ENCODE measurements around the gene CCDC9. TPM values are rescaled to one million over a fixed set of nuclear protein-coding genes. Genes with fewer than 3 reads are reported as not detected.

The CCDC9 gene
- total and polyA plus RNA-seq, 2 of the 13 experiments (the other 11 are each of a cell fraction or from before 2014, with no cell fraction given): 2.9 to 6.3 TPM

GRCh38 chr19:47306303-47306702, 50.0 kb downstream of the CCDC9 start:
- no peak for ATAC-seq
- H3K27ac ChIP-seq (ENCODE audit: extremely low read length, insufficient read depth, low read length): no peak overlapping the region
- peaks cover 36% of the 10 kb centered on the region for H3K4me1 ChIP-seq (ENCODE audit: insufficient read depth, low read length)
- no peak overlapping the region for H2AFZ ChIP-seq (ENCODE audit: low read length)
- in situ Hi-C loops (cut with HindIII; ENCODE audit: extremely low pct_ligation_motif_present, low pct_unique_long_range_greater_than_20kb) (no loop called here), intact Hi-C loops (cut with micrococcal nuclease; ENCODE audit: unreplicated experiment) (no loop called here)
- TF ChIP-seq FOXJ3 (CRISPR knock-in tag; IDR thresholded peaks at IDR 0.05; ENCODE audit: borderline replicate concordance) (no peak), ZNF121 (CRISPR knock-in tag; IDR thresholded peaks at IDR 0.05) (peak; percentile 91)
- H3K4me2 ChIP-seq (ENCODE audit: low read depth, low read length): no peak overlapping the region
- no peak for FAIRE-seq
- H3K79me2 ChIP-seq (ENCODE audit: insufficient read depth, low read length): no peaks in the 10 kb centered on the region
- CTCF ChIA-PET (ENCODE audit: low intra/inter-chr PET ratio, low total read pairs): no interaction called here
- no peak overlapping the region for H3K9ac ChIP-seq (ENCODE audit: insufficient read depth, low read depth, low read length)
- POLR2A ChIA-PET: interaction anchor here (0.9 kb wide), 1 partner anchor 45 kb away, joined by 3 read pairs; no protein-coding TSS in a partner anchor
- no peak for DNase-seq (ENCODE audit: low spot score)
- no peaks in the 10 kb centered on the region for H4K20me1 ChIP-seq (ENCODE audit: insufficient read depth, low read length)
- 59% methylated on average over 3 of the region's 3 CpGs for WGBS (ENCODE audit: low lambda C conversion rate)
- H3K4me3 ChIP-seq (replicated peaks in 1 of 3; ENCODE audit: insufficient read depth in 1 of 3, low read depth in 2 of 3, low read length in 3 of 3): no peak overlapping the region
- H3K27me3 ChIP-seq (ENCODE audit: control insufficient read depth in 1 of 2, insufficient read depth in 2 of 2, low read length in 2 of 2): 0 out of 5 replicates have a peak, but pooled peaks cover 0 to 1% of the 10 kb centered on the region in 2 experiments
- H3K36me3 ChIP-seq (replicated peaks in 1 of 2; ENCODE audit: control insufficient read depth in 1 of 2, insufficient read depth in 2 of 2, low read length in 2 of 2): no peaks in the 10 kb centered on the region
- BruUV-seq (replicated peaks): no TSS peak
- no peaks in the 10 kb centered on the region for H3K9me3 ChIP-seq (ENCODE audit: low read length)

- H3K36me3 ChIP-seq (replicated peaks in 1 of 2; ENCODE audit: control insufficient read depth in 1 of 2, insufficient read depth in 2 of 2, low read length in 2 of 2): no peaks in the 10 kb centered on the region
- 0 out of 5 replicates have a peak, but pooled peaks cover 0 to 1% of the 10 kb centered on the region in 2 experiments for H3K27me3 ChIP-seq (ENCODE audit: control insufficient read depth in 1 of 2, insufficient read depth in 2 of 2, low read length in 2 of 2)
- in situ Hi-C loops (cut with HindIII; ENCODE audit: extremely low pct_ligation_motif_present, low pct_unique_long_range_greater_than_20kb) (no loop called here), intact Hi-C loops (cut with micrococcal nuclease; ENCODE audit: unreplicated experiment) (no loop called here)
- no peak overlapping the region for H2AFZ ChIP-seq (ENCODE audit: low read length)
- H4K20me1 ChIP-seq (ENCODE audit: insufficient read depth, low read length): no peaks in the 10 kb centered on the region
- H3K4me2 ChIP-seq (ENCODE audit: low read depth, low read length): peak overlapping the region; percentile 73; the same call in 1 of the 2 replicates
- no peaks in the 10 kb centered on the region for H3K9me3 ChIP-seq (ENCODE audit: low read length)
- CTCF ChIA-PET (ENCODE audit: low intra/inter-chr PET ratio, low total read pairs): no interaction called here
- no peak overlapping the region for H3K4me3 ChIP-seq (replicated peaks in 1 of 3; ENCODE audit: insufficient read depth in 1 of 3, low read depth in 2 of 3, low read length in 3 of 3)
- WGBS (ENCODE audit: low lambda C conversion rate): 49% methylated on average over 8 of the region's 8 CpGs
- peaks cover 55% of the 10 kb centered on the region for H3K4me1 ChIP-seq (ENCODE audit: insufficient read depth, low read length)
- BruUV-seq (replicated peaks): no TSS peak
- H3K9ac ChIP-seq (ENCODE audit: insufficient read depth, low read depth, low read length): no peak overlapping the region
- H3K27ac ChIP-seq (ENCODE audit: extremely low read length, insufficient read depth, low read length): no peak overlapping the region
- POLR2A ChIA-PET: interaction anchor here (1.4 kb wide), 1 partner anchor 40 kb away, joined by 7 read pairs; the partner anchor contains the start of gene DHX34
- FAIRE-seq: no peak
- H3K79me2 ChIP-seq (ENCODE audit: insufficient read depth, low read length): no peaks in the 10 kb centered on the region
- no peak for ATAC-seq
- DNase-seq (ENCODE audit: low spot score): no peak
- no peak for TF ChIP-seq PRDM10 (CRISPR knock-in tag; IDR thresholded peaks at IDR 0.05; ENCODE audit: low read depth)
- TF ChIP-seq CREB3 (CRISPR knock-in tag; IDR thresholded peaks at IDR 0.05): no peak
- TF ChIP-seq CHD2 (IDR thresholded peaks at IDR 0.05; ENCODE audit: low read depth, low read length): no peak
- no peak for TF ChIP-seq TRIM24 (CRISPR knock-in tag; IDR thresholded peaks at IDR 0.05)
- TF ChIP-seq HMGXB4 (CRISPR knock-in tag; IDR thresholded peaks at IDR 0.05; ENCODE audit: borderline replicate concordance in 1 of 2, low read depth in 1 of 2): no peak
- no peak for TF ChIP-seq IKZF4 (CRISPR knock-in tag; IDR thresholded peaks at IDR 0.05; ENCODE audit: borderline replicate concordance, low read depth, not compliant biosample characterization)
- no peak for TF ChIP-seq CHCHD3 (CRISPR knock-in tag; IDR thresholded peaks at IDR 0.05)
- no peak for TF ChIP-seq ZNF335 (CRISPR knock-in tag; IDR thresholded peaks at IDR 0.05)
- TF ChIP-seq ZNF558 (CRISPR knock-in tag; IDR thresholded peaks at IDR 0.05; ENCODE audit: borderline replicate concordance): no peak
- TF ChIP-seq RFXANK (CRISPR knock-in tag; IDR thresholded peaks at IDR 0.05): no peak
Measured at GRCh38 chr19:47309038-47309437, 52.7 kb downstream of the CCDC9 start.
